GM10248 (cell line): ENCODE measurements around the gene HOXA1.

Experiments
- CTCF ChIA-PET: fragments of 300-600 bp; sonication (Branson Sonifier 250); formaldehyde crosslinking; extraction: SDS; loops from one replicate; lab custom pipeline; 2021; ENCODE audit warnings: antibody characterized with exemption; lab: Yijun Ruan, JAX
- POLR2A ChIA-PET: fragments of 350-650 bp; sonication (Branson Sonifier 250); formaldehyde crosslinking; extraction: SDS; loops from one replicate; lab custom pipeline; 2020; ENCODE audit warnings: antibody characterized with exemption; lab: Yijun Ruan, JAX
- DNase-seq: peaks from one replicate; pipeline ENCODE4 v3.0.0; 2012; ENCODE audit errors: extremely low spot score
- CTCF ChIP-seq: IDR thresholded peaks from 2 replicates; pipeline ENCODE4 v1.5.1; 2012; ENCODE audit warnings: mild to moderate bottlenecking, low read depth; ENCODE audit errors: extremely low read depth, missing control alignments, control extremely low read depth

The HOXA1 gene

GRCh38 chr7:27088002-27088922 is 7.5 kb downstream of the HOXA1 start:
- no peak for TF ChIP-seq CTCF
- POLR2A ChIA-PET: no interaction called here
- CTCF ChIA-PET: no interaction called here
- no peak for DNase-seq

GRCh38 chr7:27083646-27084045 is 12.2 kb downstream of the HOXA1 start:
- no peak for TF ChIP-seq CTCF
- DNase-seq: no peak
- POLR2A ChIA-PET: no interaction called here
- CTCF ChIA-PET: interaction anchor here (1.0 to 2.6 kb wide), 7 partner anchors 10 to 1232 kb away, joined by 3 to 13 read pairs (median 4); partner anchors contain the start of gene HOXA1

- no peak for DNase-seq
- ChIA-PET POLR2A (no interaction called here), CTCF (interaction anchor here (0.8 to 2.6 kb wide), 4 partner anchors 9 to 61 kb away, joined by 3 to 13 read pairs (median 6); partner anchors contain the start of gene HOXA1)
- no peak for TF ChIP-seq CTCF
Observed at GRCh38 chr7:27082171-27082570, 13.6 kb downstream of the HOXA1 start.

- no peak for TF ChIP-seq CTCF
- CTCF ChIA-PET: interaction anchor here (1.0 to 2.6 kb wide), 2 partner anchors 13 to 14 kb away, joined by 3 to 13 read pairs; no protein-coding TSS in a partner anchor
- DNase-seq: no peak
- POLR2A ChIA-PET: no interaction called here
Observed at GRCh38 chr7:27080844-27081436, 14.9 kb downstream of the HOXA1 start.

GRCh38 chr7:27079234-27079975 is 16.4 kb downstream of the HOXA1 start:
- no peak for DNase-seq
- no peak for TF ChIP-seq CTCF
- ChIA-PET POLR2A (no interaction called here), CTCF (no interaction called here)

- CTCF ChIA-PET: no interaction called here
Observed at GRCh38 chr7:27078616-27079233, 17.1 kb downstream of the HOXA1 start.

More at GRCh38 chr7:27078616-27079233, 17.1 kb downstream of the HOXA1 start:
- POLR2A ChIA-PET: no interaction called here
- no peak for TF ChIP-seq CTCF
- DNase-seq: no peak
